GM18498 (cell line): Measurements from ENCODE around the gene PKNOX2.

Experiments used
- ATAC-seq: cut with Tn5 transposase; IDR thresholded peaks from one replicate; pipeline ENCODE4 v1.9.1; 2021; ENCODE audit warnings: mild to moderate bottlenecking, moderate library complexity; ENCODE audit not compliant: unreplicated experiment

PKNOX2 gene

DNA sequence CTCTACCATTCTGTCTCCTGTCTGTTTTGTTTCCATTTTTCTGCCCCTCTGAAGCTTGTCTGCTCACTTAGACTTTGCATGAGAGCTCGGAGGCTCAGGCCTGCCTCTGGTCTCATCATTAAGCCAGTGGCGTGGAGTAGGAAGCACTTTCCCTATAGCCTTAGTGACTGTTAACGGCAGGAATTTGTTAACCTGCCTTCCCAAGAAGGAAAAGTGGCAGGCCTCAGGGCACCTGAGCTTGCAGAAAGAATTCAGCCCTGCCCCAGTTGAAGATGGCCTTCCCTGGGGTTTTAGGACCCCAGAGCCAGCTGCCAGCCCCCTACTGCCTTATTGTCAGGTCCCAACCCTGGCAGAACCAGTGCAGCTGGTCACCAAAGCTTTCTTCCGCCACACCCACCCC is 93.2 kb downstream of the PKNOX2 start:
- no peak for ATAC-seq

DNA sequence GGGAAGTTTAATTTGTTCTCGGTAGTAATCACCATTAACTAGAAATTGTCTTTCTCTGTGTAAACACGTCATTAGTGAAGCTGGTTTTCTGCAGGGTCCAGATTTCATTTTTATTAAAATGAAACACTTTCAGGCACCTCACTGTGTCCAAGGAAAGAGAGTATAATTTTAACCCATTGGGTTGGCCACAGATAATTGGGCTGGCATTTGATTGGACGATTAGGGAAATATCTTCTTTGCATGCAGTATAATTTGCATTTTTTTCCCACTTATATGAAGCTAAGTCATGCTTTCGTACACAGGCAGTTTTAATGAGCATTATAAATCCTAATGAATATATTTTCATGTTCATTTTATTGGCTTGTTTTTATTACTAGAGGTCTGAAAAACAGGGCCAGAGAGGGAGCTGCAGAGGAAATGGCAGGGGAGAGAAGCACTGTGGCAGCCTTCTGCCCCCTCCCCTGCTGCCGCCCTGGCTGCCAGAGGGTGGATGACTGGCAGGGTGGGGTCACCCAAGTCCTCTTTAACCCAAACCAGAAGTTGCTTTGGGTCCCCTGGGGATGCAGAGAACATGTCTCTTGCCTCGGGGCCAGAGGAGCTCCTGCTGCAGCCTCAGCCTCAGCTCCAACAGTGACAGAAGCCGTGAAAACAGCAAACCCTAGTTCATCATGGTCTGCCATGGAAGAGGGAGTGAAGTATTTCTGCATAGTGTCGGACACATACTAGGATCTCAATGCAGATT is 93.9 kb downstream of the PKNOX2 start:
- ATAC-seq: no peak

DNA sequence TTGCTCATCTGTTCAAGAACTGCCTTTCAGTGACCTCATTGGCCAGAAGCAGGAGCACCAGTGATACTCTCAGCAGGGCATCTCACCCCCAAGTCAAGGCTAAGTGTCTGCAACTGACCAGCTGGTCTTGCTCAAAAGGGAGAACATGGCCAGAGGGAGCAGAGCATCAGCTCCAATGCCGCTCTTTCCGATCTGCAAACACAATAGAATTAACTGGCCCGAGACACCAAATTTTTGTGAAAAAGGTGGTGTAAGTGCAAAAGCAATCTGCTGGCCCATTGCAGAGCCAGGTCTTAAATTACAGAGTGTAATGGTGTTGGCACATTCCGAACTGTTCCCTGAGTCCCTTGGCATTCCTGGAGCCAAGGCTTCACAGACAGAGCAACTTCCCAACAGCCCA is 97.0 kb downstream of the PKNOX2 start:
- ATAC-seq: no peak

DNA sequence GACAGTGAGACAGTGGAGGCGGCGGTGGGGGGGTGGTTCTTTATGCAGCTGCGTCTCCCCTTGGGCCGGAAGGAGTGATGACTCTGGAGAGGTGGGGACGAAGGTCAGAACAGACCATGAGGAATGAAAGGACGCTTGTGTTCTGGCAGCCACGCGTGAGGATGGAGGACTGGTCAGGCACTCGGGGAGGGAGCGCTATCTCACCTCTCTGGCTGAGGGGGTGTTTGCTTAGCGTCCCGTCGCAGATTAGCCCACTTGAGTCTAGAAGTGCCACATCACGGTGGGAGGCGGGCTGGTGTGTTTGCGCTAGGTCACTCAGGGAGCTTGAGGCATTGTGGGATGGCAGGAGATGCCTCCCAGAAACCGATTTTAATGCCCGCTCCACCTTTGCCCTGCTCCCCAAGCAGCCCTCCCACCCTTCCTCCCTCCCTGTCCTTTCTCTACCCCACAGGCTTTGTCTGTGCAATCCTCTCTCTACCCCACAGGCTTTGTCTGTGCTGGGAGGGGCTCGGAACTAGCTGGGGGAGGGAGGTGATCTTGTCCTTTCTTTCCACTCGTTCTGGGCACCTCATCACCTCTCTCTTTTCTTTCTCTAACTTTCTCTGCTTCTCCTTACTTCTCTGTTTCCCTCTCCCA is 97.8 kb downstream of the PKNOX2 start:
- no peak for ATAC-seq

DNA sequence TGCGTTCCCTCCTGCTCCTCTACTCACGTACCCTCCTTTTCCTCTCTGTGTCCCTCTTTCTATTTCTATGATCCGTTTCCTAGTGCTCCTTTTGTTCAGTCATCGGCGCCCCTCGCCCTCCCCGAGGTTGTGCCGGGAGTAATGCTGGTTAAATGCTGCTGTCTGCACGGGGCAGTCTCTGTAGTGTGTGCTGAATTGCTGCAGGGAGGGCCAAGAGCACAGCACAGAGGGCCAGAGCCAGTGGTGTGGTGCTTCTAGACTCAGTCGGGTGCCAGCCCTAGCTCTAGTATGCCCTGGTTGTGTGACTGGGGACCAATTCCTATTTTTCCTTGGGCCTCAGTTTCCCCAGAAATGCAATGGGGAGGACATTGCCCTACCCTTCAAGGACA is 98.3 kb downstream of the PKNOX2 start:
- ATAC-seq: no peak

DNA sequence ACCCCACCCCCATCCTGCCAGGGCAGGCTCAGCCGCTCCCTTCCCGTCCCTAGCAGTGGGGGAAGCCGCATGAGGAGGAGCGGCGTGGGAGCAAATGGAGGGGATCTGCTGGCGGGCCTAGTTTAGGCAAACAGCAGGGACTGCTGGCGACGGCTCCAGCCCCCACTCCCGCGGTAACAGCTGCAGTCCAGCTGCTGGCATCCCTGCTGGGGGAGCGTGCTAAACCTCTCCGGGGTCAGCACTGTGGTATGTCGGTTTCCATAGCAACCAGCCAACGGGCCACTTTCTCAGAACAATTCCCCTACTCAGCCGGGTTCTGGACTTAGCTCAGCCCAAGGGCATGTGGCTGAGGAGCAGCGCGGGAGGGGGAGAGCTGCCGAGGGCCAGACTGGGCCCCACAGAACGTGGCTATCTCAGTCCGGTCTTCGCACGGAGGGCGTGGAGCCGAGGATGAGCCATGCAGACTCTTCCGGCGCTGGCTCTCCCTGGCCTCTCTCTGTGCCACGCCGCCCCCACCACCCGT is 98.8 kb downstream of the PKNOX2 start:
- ATAC-seq: no peak

DNA sequence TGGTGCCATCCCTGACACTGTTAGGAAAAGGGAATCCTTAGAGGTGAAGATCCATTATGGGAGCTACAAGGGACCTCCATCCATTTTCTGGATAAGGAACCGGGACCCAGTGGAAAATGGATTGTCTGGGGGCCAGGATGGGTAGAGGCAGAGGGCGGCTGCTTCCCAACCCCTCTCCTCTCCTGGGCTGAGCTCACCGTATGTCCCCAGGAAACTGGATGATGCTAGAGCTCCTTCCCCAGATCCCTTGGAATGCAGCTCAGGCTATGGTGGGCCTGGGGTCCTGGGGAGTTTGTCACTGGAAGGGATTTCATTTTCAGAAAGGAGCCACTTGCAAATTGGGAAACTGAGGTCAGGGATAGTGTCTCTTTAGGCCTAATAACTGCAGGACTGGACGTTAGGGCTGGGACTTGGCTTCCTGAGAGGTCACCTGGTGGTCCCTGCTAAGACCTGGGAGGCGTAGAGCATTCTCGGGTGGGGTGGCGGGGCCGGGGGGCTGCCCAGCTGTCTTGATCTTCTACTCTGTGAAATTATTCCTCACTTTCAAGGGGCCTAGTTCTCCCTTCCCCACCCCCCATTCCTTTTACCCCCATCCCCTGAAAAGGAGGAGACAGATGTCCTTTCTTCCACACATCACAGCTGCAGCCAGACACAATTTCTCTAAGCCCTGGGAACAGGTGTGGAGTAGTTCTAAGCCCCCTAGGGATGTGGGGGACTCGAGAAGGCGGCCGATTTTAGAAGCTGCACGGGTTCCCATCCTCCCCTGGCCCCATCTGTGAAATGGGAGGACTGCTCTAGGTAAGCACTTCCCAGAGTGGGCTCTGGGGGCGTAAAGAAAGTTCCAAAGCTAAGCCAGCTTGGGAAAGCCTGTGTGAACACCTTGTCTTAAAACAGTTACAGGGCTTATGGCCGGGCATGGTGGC is 99.8 kb downstream of the PKNOX2 start:
- no peak for ATAC-seq

DNA sequence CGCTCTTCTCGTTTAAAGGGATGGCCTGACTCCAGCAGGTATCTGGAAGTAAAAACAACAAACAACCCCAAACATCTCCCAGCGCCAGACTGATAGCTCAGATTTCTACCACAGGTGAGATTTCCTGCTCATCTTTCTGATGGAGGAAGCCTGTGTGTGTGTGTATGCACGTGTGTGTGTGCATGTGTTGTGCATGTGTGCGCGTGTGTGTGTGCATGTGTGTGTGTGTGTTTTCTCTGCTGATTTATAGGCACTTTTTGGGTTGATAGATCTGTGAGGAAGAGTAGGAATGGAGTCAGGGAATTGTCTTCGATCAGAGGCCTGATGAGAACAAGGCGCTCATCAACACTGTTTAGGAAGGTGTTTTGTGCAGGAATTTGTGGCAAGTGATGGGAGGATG is 103.0 kb downstream of the PKNOX2 start:
- no peak for ATAC-seq

DNA sequence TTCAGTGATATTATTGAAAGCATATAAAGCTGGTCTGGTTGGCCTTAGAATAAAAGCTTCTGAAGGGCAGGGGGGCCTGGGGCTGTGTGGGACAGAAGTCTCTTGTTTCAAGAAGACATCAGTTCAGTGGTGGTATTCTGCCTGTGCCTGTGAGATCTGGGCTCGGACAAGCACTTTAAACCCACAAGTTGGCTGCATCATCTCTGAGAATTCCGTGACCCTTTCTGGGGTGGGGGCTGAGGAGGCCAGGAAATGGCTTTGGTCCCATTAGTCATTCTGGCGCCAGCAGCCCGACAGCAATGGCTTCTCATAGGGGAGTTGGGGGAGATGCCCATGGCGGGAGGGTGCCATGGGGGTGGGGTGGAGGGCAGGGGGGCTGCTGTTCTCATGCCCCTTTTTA is 104.1 kb downstream of the PKNOX2 start:
- ATAC-seq: no peak

DNA sequence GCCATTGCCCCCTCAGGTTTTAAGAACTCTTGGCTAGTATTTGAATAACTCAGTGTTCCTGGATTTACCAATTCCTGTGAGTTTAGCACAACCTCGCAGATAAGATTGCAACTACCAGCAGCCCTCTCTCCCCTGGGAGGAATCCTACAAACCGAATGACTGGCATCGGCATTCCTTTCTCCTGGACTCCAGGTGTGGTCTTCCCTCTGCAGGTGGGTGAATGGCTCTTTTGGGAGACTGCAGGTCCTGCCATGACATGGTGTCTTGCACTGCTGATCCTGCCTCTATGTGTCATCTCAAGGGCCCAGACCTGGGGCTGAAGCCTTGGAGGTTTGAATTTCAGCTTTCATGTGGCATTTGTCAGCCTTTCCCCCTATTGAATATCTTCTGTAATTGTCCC is 105.6 kb downstream of the PKNOX2 start:
- ATAC-seq: no peak

DNA sequence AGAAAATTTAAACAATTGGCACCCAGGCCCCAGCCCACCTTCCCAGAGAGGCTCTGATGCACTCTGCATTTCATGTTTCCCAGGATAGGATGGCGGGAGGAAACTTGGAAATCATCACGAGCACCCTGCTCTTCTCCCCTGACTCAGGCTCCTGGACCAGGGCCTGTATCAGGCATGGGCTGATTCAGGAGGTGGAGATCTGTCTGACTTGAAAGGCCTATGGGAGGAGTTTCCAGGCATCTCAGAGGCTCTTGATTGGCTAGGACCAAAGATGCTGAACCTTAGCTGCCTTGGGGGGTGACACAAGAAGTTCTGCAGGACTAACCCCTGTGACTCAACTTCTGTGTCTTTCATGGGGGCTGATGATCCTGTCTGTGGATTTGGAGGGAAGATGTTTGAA is 106.2 kb downstream of the PKNOX2 start:
- no peak for ATAC-seq

DNA sequence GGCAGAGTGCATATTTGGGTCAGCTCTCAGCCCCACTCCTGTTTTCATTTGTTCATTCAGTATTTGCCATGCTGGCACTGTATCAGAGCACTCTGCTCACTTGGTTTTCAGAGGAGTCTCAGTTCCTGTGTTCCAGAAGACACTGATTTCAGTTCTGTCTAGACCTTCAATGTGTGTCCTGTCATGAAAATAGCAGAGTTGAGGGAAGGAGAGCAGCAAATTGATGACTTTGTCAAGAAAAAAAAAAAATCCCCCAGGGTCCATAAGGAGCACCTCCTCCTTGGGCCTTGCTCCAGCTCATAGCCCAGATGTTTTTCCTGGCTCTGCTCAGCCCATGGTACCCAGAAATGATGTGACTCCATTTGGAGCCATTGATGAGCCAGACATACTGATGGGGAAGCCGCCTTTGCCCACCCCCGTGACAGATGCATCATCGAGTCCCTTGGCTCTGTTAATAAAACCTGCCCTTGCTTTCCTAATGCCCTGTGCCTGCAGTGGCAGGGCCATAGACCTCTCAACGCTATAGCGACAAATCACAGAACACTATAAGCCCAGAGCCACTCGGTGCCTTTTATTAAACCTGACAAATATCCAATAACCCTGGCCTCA is 107.0 kb downstream of the PKNOX2 start:
- ATAC-seq: no peak

DNA sequence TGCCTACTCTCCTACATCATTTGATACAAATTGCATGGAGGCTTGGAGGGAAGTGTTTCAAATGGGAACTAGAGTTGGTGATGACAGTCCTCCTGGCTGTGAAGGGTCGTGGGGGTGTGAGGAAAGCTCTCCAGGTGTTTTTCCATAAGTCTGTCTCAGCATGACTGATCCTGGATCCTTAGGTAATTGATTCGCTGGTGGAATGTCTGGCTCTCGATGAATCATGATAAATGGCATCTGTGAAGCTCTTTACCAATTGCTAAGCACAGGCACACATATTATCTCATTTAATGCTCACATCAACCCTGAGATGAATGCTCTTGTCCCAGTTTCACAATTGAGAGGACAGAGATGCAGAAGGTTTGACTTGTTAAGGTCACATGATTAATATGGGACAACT is 107.5 kb downstream of the PKNOX2 start:
- ATAC-seq: no peak

DNA sequence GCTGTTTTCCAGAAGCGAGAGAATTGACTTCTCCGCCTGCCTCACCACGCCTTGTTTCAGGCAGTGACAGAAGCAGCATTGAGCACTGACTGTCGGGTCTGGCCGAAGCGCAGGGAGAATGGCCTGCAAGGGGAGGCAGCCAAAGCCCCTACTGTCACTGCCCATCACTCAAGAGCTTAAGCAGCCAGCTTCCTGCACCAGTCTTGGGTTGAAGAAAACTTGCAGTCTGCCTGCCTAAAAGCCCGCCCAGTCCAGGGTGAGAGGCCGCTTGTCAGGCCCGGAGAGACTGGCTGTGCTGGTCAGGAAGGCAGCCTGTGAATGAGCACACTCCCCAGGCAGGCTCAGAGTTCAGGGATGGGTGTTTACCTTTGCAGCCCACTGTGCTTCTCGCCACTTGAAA is 108.3 kb downstream of the PKNOX2 start:
- no peak for ATAC-seq

DNA sequence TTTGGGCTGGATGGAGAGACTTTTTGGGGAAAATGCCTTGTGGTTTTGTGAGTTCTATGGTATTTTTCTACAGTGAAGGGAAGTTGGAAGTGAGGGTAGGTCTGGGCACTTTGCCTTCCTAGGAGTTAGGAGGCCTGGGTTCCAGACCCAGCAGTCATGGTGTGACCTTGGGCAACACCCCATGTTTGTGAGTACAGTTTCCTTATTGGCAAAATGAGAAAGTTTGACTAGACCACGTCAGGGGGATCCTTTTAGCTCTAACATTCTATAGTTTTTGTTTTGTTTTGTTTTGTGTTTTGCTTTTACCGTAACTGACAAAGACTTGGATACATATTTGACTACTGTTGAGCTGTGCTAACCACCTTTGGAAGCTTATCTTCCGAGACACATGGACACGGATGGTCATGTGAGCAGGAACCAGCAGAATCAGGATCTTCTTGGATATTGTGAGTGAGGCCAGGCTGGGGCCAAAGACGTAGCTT is 109.0 kb downstream of the PKNOX2 start:
- ATAC-seq: no peak

DNA sequence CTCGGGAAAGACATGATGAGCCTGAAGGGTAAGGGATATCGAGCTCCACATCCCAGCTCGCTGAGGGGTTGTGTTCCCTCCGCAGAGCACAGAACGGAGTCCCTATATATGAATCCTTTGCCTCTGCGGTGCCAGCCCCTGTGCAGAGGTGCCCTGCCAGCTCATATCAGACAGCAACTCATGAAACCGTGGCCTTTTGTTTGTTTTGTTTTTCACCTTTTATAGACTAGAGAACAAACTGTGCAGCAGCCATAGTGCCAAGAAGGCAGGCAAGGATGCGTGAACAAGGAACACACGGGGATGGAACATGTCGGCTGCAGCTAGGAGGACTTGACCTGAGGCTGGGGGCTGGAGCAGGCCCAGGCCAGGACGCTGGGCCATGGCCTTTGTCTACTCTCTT is 109.8 kb downstream of the PKNOX2 start:
- no peak for ATAC-seq

DNA sequence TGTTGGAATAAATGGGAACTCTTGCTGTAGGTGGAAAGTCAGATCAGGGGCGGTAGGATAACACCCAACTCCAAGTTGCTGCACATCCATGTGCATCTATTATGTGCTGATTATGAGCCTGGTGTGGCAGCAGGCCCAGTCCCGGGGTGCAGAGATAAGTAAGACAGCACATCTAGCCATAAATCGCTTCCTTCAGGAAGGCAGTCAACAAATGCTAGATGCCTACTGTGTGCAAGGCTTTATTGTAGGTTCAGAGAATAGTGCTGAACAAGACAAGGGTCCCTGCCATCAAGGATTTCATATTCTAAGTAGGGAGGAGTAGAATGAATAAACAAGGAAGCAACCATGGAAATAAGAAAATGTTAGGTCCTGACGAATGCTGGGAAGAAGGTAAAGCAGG is 110.2 kb downstream of the PKNOX2 start:
- no peak for ATAC-seq

DNA sequence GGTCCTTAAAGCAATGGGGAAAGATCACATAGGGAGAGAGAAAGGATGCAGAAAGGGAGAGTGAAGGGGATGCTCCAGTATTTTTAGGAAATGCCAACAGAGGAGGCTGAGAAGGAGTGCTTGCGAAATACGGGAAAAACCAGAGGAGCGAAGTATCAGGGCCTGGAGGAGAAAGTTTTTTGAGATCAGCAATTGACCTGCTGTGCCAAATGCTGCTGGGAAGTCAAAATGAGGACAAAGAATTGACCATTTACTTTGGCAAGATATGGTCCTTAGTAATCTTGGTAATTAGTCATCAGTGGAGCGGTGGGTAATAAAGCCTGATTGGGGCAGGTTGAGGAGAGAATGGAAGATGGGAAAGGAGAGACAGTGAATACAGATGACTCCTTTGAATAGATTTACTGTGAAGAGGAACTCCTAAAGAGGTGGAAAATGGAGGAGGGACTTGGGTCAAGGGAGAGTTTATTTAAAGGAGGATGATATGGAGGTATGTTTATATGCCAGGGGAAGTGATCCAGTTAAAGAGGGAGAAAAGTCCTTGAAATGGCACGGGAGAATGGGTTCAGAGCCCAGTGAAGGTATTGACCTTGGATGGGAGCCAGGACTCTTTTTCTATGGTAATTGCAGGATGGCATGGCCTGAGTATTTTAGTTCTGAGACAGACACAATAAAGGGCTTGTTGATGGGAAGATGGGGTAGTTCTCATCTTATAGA is 111.5 kb downstream of the PKNOX2 start:
- no peak for ATAC-seq

DNA sequence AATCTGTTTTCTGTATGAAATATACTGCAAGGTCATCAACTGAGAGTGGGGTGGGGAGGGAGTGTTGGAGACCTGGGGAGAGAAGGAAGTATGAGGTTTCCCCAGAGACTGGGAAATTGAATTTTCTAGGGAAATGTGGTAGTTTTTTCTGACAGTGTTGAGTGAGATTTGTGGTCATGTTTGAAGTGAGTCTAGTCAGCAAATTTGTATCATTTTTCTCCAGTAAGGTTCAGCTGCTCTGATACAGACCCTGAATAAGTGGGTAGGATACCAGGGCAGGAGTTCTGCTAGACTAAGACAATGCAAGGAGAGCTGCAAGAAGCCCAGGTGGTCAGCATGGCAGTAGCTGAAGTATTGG is 112.0 kb downstream of the PKNOX2 start:
- no peak for ATAC-seq

DNA sequence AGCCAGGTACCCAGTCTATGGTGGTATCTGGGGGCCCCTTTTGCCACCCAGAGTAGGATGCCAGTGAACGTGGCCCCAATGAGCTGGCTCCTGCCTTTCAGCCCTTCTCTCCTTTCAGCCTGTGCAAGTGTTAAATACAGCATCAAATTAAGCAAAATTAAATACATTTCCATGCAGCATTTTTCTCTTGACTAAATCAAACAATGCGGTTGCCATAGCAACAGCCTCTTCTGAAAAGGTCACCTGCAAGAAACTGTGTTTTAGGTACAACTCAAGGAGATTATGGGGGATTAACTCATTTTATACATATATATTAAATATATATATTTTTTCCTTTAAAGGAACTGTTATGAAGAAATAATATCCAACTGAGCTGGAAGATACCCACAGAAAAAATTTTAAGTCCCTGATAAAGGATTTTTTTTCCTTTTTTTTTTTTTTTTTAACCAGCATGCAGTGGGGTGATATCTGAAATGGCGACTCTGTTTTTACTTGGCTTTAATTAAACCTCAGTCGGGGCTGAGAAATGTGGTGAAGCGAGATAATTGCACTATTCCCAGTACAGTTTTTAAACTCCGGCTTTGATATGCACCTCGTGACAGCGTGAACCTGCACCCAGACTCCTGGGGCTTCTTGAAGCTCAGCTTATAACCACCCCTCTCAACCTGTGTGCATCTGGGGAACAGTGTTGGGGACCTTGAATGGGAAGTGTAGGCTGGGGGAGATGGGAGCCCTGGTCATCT is 115.3 kb downstream of the PKNOX2 start:
- ATAC-seq: no peak
